Measurements from ENCODE around the gene NUP210.

The NUP210 gene

DNA sequence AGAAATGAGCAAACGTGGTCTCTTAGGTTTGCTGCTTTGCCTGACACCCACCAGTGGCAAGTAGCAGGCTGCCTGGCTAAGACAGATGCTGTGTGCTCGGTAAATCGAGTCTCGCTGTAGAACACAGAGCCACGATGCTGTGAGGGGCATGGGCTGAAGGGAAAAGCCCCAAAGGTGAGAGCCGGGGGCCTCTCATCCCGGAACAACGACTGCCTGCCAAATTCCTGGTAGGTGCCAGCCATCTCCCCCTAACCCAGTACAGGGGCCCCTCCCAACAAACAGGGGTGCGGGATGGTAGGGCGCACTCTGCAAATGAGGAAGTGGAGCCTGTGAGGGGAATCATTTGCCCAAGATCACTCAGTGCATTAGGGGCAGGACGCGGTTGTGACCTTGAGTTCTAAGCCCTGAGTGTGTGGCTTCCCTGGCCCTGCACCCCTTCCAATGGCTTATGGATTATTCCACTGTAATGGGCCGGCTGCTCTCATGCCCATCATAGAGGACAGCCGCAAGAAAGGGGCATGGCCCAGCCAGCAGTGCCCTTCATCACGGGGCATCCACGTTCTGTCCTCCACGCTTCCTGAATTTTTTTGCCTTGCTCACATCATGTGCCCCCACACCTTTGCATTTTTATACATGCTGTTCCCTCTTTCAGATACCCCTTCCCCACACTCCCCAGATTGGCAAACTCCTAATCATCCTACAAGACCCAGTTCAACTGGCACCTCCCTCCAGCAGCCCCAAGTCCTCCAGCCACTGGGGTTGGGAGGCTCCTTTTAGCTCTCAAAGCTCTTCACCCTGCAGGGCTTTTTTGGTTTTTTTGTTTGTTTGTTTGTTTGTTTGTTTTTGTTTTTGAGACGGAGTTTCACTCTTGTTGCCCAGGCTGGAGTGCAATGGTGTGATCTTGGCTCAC lies 125.4 kb downstream of the NUP210 start:
- no peak for TF ChIP-seq FOXP2 (optimal IDR thresholded peaks at IDR 0.05; ENCODE audit: borderline replicate concordance, extremely low read depth, extremely low read length, insufficient read depth)
- no peak for TF ChIP-seq SIN3A (IDR thresholded peaks at IDR 0.05; ENCODE audit: borderline replicate concordance, insufficient read depth, low read length)
- TF ChIP-seq TAF1 (IDR thresholded peaks at IDR 0.05; ENCODE audit: borderline replicate concordance, insufficient read depth, low read length) = no peak
- TF ChIP-seq, protein P1, sequence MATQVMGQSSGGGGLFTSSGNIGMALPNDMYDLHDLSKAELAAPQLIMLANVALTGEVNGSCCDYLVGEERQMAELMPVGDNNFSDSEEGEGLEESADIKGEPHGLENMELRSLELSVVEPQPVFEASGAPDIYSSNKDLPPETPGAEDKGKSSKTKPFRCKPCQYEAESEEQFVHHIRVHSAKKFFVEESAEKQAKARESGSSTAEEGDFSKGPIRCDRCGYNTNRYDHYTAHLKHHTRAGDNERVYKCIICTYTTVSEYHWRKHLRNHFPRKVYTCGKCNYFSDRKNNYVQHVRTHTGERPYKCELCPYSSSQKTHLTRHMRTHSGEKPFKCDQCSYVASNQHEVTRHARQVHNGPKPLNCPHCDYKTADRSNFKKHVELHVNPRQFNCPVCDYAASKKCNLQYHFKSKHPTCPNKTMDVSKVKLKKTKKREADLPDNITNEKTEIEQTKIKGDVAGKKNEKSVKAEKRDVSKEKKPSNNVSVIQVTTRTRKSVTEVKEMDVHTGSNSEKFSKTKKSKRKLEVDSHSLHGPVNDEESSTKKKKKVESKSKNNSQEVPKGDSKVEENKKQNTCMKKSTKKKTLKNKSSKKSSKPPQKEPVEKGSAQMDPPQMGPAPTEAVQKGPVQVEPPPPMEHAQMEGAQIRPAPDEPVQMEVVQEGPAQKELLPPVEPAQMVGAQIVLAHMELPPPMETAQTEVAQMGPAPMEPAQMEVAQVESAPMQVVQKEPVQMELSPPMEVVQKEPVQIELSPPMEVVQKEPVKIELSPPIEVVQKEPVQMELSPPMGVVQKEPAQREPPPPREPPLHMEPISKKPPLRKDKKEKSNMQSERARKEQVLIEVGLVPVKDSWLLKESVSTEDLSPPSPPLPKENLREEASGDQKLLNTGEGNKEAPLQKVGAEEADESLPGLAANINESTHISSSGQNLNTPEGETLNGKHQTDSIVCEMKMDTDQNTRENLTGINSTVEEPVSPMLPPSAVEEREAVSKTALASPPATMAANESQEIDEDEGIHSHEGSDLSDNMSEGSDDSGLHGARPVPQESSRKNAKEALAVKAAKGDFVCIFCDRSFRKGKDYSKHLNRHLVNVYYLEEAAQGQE (IDR thresholded peaks at IDR 0.05; ENCODE audit: insufficient read depth in 1 of 2, low read depth in 2 of 2, low read length in 2 of 2) = no peak
- TF ChIP-seq POLR2AphosphoS5 (IDR thresholded peaks at IDR 0.05; ENCODE audit: low read depth, low read length) = no peak

DNA sequence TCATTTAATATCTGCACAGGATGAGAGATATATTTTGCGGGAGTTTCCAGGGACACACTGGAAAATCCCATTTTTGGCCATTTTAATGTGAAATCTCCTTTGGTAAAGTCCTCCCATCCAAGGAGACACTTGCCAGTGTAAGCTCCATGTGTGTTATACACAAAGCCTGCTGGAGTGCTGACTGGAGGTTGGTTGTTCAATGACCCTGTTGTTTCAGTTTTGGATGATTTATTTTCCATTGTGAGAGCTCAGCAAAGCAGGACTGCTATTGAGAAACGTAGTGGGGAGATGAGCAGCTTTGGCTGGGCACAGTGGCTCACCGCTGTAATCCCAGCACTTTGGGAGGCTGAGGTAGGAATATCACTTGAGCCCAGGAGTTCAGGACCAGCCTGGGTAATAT lies 127.7 kb downstream of the NUP210 start:
- TF ChIP-seq, protein P1 (IDR thresholded peaks at IDR 0.05; ENCODE audit: insufficient read depth in 1 of 2, low read depth in 2 of 2, low read length in 2 of 2) = no peak
- no peak for TF ChIP-seq FOXP2 (optimal IDR thresholded peaks at IDR 0.05; ENCODE audit: borderline replicate concordance, extremely low read depth, extremely low read length, insufficient read depth)
- TF ChIP-seq SIN3A (IDR thresholded peaks at IDR 0.05; ENCODE audit: borderline replicate concordance, insufficient read depth, low read length) = no peak
- no peak for TF ChIP-seq POLR2AphosphoS5 (IDR thresholded peaks at IDR 0.05; ENCODE audit: low read depth, low read length)
- no peak for TF ChIP-seq TAF1 (IDR thresholded peaks at IDR 0.05; ENCODE audit: borderline replicate concordance, insufficient read depth, low read length)

DNA sequence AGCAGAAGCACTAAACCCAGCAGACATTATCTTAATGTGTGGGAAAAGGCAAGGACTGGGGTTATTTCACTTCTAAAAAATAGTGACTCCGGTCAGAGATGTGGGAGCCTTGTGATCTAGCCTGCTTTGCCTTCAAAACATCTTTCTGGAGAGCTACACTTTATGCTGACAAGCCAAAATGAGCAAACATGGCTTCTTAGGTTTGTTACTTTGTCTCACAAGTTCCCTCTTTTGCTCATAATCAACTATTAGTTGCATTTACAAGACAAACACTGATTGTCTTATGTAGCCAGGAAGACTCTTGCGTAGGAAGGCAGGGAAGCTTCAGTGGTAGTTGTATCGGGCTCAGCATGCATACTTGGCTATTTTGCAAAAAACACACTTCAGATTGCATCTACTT lies 129.2 kb downstream of the NUP210 start:
- no peak for TF ChIP-seq SIN3A (IDR thresholded peaks at IDR 0.05; ENCODE audit: borderline replicate concordance, insufficient read depth, low read length)
- TF ChIP-seq FOXP2 (optimal IDR thresholded peaks at IDR 0.05; ENCODE audit: borderline replicate concordance, extremely low read depth, extremely low read length, insufficient read depth) = no peak
- no peak for TF ChIP-seq TAF1 (IDR thresholded peaks at IDR 0.05; ENCODE audit: borderline replicate concordance, insufficient read depth, low read length)
- TF ChIP-seq POLR2AphosphoS5 (IDR thresholded peaks at IDR 0.05; ENCODE audit: low read depth, low read length) = no peak
- TF ChIP-seq, protein P1 (IDR thresholded peaks at IDR 0.05; ENCODE audit: insufficient read depth in 1 of 2, low read depth in 2 of 2, low read length in 2 of 2) = no peak

DNA sequence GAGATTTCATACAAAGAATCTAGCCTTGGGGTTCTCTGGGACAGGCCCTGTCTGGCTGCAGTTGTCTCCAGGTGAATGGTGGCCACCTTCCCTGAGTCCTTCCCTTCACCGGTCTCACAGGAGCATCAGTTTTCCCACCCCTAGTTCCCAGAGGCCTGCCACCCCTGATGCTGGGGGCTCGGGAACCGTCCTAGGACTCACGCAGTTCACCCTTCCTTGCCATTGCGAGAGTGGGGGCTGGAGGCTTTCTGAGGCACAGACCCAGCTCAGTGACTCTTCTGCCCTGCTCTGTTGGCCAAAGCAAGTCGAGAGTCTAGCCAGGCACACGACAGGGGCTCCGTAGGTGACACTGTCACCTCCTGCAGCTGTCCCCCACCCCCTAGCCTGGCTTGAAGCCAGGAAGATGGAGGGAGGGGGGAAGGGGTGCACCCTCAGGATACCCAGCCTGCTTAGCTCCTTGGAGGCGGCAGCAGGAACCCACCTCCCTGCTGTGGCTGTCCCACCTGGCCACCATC lies 130.3 kb downstream of the NUP210 start:
- no peak for TF ChIP-seq SIN3A (IDR thresholded peaks at IDR 0.05; ENCODE audit: borderline replicate concordance, insufficient read depth, low read length)
- no peak for TF ChIP-seq POLR2AphosphoS5 (IDR thresholded peaks at IDR 0.05; ENCODE audit: low read depth, low read length)
- TF ChIP-seq, protein P1 (IDR thresholded peaks at IDR 0.05; ENCODE audit: insufficient read depth in 1 of 2, low read depth in 2 of 2, low read length in 2 of 2) = no peak
- TF ChIP-seq TAF1 (IDR thresholded peaks at IDR 0.05; ENCODE audit: borderline replicate concordance, insufficient read depth, low read length) = no peak
- no peak for TF ChIP-seq FOXP2 (optimal IDR thresholded peaks at IDR 0.05; ENCODE audit: borderline replicate concordance, extremely low read depth, extremely low read length, insufficient read depth)

Data from PFSK-1 (cell line).